Measurements from ENCODE around the gene SEPTIN5.

DNA sequence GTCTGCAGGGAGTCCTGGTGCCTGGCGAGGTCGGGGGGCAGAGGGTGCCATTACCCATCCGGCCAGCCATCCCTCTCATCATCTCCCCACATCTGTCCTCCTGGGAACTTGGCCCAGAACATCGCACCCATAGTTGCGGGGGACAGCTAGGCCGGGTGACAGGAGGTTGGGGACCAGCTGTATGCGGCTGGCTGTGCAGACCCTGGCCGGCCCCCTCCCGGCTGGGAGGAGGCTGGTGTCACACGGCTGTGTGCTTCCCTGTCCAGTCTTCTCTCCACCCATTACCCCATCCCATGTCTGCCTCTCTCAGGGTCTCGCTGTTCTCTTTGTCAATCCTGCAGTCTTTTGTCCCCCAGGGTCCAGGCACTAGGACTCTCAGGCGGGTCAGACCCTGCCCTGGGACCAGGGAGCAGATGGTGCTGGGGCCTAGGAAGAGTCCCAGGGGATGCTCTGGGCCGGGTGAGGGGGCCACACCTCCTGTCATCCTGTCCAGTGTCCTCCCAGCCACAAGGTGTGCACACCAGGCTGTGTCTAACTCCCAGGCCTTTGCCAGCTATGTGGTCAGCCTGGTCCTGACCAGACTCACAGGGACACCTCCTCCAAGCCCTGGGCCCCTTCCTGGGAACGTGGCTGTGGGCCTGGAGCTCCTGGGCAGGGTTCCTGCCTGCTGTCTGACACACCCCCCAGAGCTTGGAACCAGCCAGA lies 39.8 kb downstream of the SEPTIN5 start:
- no peak for TF ChIP-seq REST (IDR thresholded peaks at IDR 0.05; ENCODE audit: low read depth, low read length)
- TF ChIP-seq MEF2A (IDR thresholded peaks at IDR 0.05; ENCODE audit: borderline replicate concordance, low read depth), result no peak
